Colonic mucosa (tissue), 4 donors: ENCODE results near the gene BMP8A. TPM values are rescaled to one million over a fixed set of nuclear protein-coding genes. Genes with fewer than 3 reads are reported as not detected.
"Not testable (repeated sequence)": the region's sequence is repeated elsewhere in the genome, so short reads cannot be mapped to it uniquely, and the experiment has no call there.

Experiments used
- DNase-seq: peaks from one replicate; pipeline ENCODE4 v3.0.0-alpha.2; 2020
- H3K27ac ChIP-seq: fragments of 200-600 bp; one replicate; pipeline ENCODE4 v1.8.0; 2021
- H3K27me3 ChIP-seq: fragments of 200-600 bp; one replicate; pipeline ENCODE4 v1.8.0; 2021
- H3K36me3 ChIP-seq: fragments of 200-600 bp; one replicate; pipeline ENCODE4 v1.8.0; 2021
- H3K4me1 ChIP-seq: fragments of 200-600 bp; one replicate; pipeline ENCODE4 v1.8.0; 2021; ENCODE audit warnings: mild to moderate bottlenecking
- H3K4me3 ChIP-seq: fragments of 200-600 bp; one replicate; pipeline ENCODE4 v1.8.0; 2021
- H3K9ac ChIP-seq, 2 donors: one replicate each; pipeline ENCODE4 v1.7.0; 2013; ENCODE audit warnings: control low read depth in 2 of 2, low read depth in 2 of 2, low read length in 2 of 2
- H3K9me3 ChIP-seq: fragments of 200-600 bp; one replicate; pipeline ENCODE4 v1.8.0; 2021
- intact Hi-C: fragments of 100-400 bp; cut with DNase I; formaldehyde crosslinking; loops from one replicate; pipeline ENCODE4 v1.14.1; 2022
- total RNA-seq, 2 donors: library from RNA; stranded (reverse); fragmentation: NEBNext Ultra II Directional in 1 of 2; extraction: Animal tissue kit (Norgen Biotek cat#: 25700) in 1 of 2; gene quantifications; one replicate each; pipeline ENCODE4 v1.2.1, GENCODE V29; 2021
- TF ChIP-seq, protein P1 (sequence below): fragments of 200-600 bp; IDR thresholded peaks from one replicate; pipeline ENCODE4 v1.8.0; 2022; ENCODE audit warnings: antibody characterized with exemption, mild to moderate bottlenecking
- donor health status: healthy.
- donor health status: DM: no; HTN: no; CAD: no.
- donor health status: DM: no; HTN: no; CAD: no.

The BMP8A gene
- total RNA-seq, 2 donors from 2014 or later, result 1.1 to 1.4 TPM

DNA sequence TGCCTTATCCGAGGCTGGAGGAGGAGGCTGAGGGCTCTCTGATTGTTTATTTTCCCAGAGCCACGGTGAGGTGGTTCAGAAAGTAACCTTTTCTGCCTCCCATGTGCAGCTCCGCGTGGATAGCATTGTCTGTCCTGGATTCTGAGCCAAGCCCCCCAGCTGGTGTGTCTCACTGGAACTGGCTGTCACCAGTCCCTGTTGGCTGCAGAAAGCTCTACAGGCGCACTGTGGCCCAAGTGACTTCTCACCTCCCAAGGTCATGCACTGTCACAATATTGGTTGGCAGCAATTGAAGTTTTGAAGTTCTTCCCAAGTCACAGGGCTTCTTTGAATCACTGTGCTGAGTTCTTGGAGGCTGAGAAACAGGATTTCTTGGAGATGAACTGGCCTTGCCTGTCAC is 8.2 kb downstream of the BMP8A start:
- H3K9ac ChIP-seq, result no peak overlapping the region
- DNase-seq, result no peak
- no peaks in the 10 kb centered on the region for H3K9me3 ChIP-seq
- H3K4me1 ChIP-seq, result no peaks in the 10 kb centered on the region
- H3K27ac ChIP-seq, result no peak overlapping the region
- TF ChIP-seq, protein P1, sequence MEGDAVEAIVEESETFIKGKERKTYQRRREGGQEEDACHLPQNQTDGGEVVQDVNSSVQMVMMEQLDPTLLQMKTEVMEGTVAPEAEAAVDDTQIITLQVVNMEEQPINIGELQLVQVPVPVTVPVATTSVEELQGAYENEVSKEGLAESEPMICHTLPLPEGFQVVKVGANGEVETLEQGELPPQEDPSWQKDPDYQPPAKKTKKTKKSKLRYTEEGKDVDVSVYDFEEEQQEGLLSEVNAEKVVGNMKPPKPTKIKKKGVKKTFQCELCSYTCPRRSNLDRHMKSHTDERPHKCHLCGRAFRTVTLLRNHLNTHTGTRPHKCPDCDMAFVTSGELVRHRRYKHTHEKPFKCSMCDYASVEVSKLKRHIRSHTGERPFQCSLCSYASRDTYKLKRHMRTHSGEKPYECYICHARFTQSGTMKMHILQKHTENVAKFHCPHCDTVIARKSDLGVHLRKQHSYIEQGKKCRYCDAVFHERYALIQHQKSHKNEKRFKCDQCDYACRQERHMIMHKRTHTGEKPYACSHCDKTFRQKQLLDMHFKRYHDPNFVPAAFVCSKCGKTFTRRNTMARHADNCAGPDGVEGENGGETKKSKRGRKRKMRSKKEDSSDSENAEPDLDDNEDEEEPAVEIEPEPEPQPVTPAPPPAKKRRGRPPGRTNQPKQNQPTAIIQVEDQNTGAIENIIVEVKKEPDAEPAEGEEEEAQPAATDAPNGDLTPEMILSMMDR, result no peak
- no peaks in the 10 kb centered on the region for H3K27me3 ChIP-seq
- H3K36me3 ChIP-seq, result no peaks in the 10 kb centered on the region
- intact Hi-C loops, result no loop called here
- H3K4me3 ChIP-seq, result no peak overlapping the region

DNA sequence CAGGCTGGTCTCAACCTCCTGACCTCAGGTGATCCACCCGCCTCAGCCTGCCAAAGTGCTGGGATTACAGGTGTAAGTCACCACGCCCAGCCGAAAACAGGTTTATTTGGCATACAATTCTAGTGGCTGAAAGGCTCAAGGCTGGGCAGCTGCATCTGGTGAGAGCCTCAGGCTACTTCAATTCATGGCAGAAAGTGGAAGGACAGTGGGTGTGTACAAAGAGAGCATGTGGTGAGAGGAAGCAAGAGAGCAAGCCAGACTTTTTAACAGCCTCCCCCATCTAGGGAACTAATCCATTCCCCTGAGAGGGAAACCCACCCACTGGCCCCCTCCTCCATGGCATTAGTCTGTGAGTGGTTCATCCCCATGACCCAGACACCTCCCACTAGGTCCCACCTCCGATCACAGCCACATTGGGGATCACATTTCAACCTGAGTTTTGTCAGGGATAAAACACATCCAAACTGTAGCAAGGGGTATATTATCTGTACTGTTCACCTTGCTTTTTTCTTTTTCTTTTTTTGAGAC is 9.5 kb downstream of the BMP8A start:
- Histone ChIP-seq H3K4me3 (no peak overlapping the region), H3K27me3 (no peaks in the 10 kb centered on the region), H3K27ac (no peak overlapping the region), H3K9ac (no peak overlapping the region), H3K4me1 (no peaks in the 10 kb centered on the region), H3K36me3 (no peaks in the 10 kb centered on the region), H3K9me3 (no peaks in the 10 kb centered on the region)
- TF ChIP-seq, protein P1, result no peak
- intact Hi-C loops, result no loop called here
- no peak for DNase-seq

DNA sequence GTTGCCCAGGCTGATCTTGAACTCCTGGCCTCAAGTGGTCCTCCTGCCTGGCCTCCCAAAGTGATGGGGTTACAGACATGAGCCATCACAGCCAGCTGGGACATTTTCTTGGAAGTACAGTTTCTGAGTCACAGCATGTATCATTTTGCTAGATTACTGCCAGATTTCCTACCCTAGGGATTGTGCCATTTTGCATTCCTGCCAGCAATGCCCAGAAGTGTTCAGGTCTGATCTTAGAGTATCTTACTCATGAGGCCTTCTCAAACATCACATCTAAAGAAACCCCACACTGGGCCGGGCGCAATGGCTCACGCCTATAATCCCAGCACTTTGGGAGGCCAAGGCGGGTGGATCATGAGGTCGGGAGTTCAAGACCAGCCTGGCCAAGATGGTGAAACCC is 10.2 kb downstream of the BMP8A start:
- Histone ChIP-seq H3K27me3 (no peaks in the 10 kb centered on the region), H3K9ac (no peak overlapping the region), H3K27ac (no peak overlapping the region), H3K9me3 (no peaks in the 10 kb centered on the region), H3K36me3 (no peaks in the 10 kb centered on the region), H3K4me3 (no peak overlapping the region), H3K4me1 (no peaks in the 10 kb centered on the region)
- no peak for DNase-seq
- intact Hi-C loops, result no loop called here
- TF ChIP-seq, protein P1, result no peak

DNA sequence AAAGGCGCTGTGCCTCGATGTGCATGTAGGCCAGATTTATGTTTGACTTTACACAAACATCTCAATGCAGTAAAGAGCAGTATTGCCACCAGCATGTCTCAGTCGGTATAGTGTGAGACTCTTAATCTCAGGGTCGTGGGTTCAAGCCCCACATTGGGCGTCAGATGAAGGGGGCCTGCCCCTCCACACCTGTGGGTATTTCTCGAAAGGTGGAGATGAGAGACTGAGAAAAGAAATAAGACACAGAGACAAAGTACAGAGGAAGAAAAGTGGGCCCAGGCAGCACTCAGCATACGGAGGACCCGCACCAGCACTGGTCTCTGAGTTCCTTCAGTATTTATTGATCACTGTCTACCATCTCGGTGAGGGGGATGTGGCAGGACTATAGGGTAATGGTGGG is 13.0 kb downstream of the BMP8A start:
- H3K27ac ChIP-seq, H3K36me3 ChIP-seq, H3K27me3 ChIP-seq, DNase-seq, H3K4me1 ChIP-seq, H3K9me3 ChIP-seq, H3K4me3 ChIP-seq, H3K9ac ChIP-seq, intact Hi-C loops: not testable (repeated sequence)

DNA sequence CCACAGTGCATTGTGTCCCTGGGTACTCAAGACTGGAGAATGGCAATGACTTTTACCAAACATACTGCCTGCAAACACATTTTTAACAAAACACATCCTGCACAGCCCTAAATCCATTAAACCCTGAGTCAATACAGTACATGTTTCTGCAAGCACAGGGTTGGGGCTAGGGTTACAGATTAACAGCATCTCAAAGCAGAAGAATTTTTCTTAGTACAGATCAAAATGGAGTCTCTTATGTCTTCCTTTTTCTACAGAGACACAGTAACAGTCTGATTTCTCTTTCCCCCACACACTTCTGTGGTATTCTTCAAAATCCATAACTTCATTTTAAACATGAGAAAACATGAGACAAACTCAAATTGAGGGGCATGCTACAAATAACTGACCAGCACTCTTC is 13.9 kb downstream of the BMP8A start:
- no peak overlapping the region for H3K4me3 ChIP-seq
- H3K36me3 ChIP-seq, result no peaks in the 10 kb centered on the region
- no peak overlapping the region for H3K27ac ChIP-seq
- no peak for DNase-seq
- no peaks in the 10 kb centered on the region for H3K9me3 ChIP-seq
- H3K4me1 ChIP-seq, result no peaks in the 10 kb centered on the region
- intact Hi-C loops, result no loop called here
- TF ChIP-seq, protein P1, result no peak
- H3K27me3 ChIP-seq, result no peaks in the 10 kb centered on the region
- H3K9ac ChIP-seq, result no peak overlapping the region

DNA sequence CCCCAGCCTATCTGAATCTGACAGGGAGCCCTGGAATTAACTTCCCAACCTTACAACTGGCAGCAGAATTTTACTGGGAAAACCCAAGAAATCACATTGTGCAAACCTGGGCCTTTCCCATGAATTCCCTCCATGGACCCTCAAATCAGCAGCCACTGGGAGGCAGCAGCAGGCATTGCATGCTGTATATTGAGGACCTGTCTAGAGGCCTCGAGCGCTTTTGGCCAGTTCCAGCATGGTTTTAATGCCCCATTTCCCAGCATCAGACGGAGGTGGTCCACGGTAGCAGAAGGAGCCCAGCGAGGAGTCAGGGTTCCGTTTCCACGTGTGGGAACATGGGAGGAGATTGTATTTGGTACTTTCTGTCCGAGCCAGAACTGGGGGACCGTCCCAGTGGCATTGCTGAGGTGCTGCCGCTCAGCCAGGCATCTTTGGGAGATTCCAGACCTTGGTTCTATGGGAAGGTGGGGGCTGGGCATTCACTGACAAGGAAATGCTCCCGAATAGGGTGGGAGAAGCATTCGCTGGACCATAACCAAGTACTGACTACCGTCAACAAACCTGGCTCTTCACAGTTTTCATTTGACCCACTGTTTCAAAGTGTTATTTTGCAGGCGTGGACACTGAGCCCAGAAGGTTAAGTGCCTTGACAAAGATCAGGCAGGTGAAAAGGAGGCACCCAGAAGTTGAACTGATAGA is 15.9 kb downstream of the BMP8A start:
- Histone ChIP-seq H3K4me3 (no peak overlapping the region), H3K9ac (no peak overlapping the region), H3K27me3 (no peaks in the 10 kb centered on the region), H3K4me1 (no peaks in the 10 kb centered on the region), H3K9me3 (no peaks in the 10 kb centered on the region), H3K36me3 (no peaks in the 10 kb centered on the region), H3K27ac (no peak overlapping the region)
- intact Hi-C loops, result no loop called here
- no peak for DNase-seq
- TF ChIP-seq, protein P1, result no peak
